Neuronal stem cell (in vitro differentiated cells): ENCODE data around the gene GCNA.
A peak's percentile ranks its signal among the peaks of the same experiment; 100 is the strongest.

ENCODE experiments used
- DNase-seq: peaks from one replicate; pipeline ENCODE4 v3.0.0-alpha.2; 2013; ENCODE audit warnings: low spot score
- H2AFZ ChIP-seq: one replicate; pipeline ENCODE4 v1.6.1; 2013; ENCODE audit warnings: mild to moderate bottlenecking, low read length, inconsistent platforms
- H2AK5ac ChIP-seq: 2 replicates; pipeline ENCODE4 v1.6.1; 2013; ENCODE audit warnings: low read depth, mild to moderate bottlenecking, inconsistent platforms, low read length, moderate library complexity, mixed read lengths
- H2BK120ac ChIP-seq: 2 replicates; pipeline ENCODE4 v1.6.1; 2013; ENCODE audit warnings: low read depth, mild to moderate bottlenecking, inconsistent platforms, low read length, moderate library complexity, mixed read lengths
- H2BK12ac ChIP-seq: one replicate; pipeline ENCODE4 v1.6.1; 2013; ENCODE audit warnings: low read length, inconsistent platforms
- H2BK15ac ChIP-seq: 2 replicates; pipeline ENCODE4 v1.6.1; 2013; ENCODE audit warnings: mild to moderate bottlenecking, low read length, inconsistent platforms, mixed read lengths
- H2BK5ac ChIP-seq: one replicate; pipeline ENCODE4 v1.6.1; 2013; ENCODE audit warnings: inconsistent platforms, mild to moderate bottlenecking, low read length, moderate library complexity
- H3K14ac ChIP-seq: one replicate; pipeline ENCODE4 v1.6.1; 2013; ENCODE audit warnings: low read length, inconsistent platforms
- H3K18ac ChIP-seq: 2 replicates; pipeline ENCODE4 v1.6.1; 2013; ENCODE audit warnings: low read length, inconsistent platforms
- H3K23ac ChIP-seq: 2 replicates; pipeline ENCODE4 v1.6.1; 2013; ENCODE audit warnings: low read depth, mild to moderate bottlenecking, mixed read lengths, low read length, inconsistent platforms; ENCODE audit not compliant: poor library complexity
- H3K27ac ChIP-seq: replicated peaks from 3 replicates; pipeline ENCODE4 v1.5.1; 2013; ENCODE audit warnings: low read length, inconsistent platforms
- H3K27me3 ChIP-seq, 3 experiments: 2 replicates each; pipeline ENCODE4 v1.6.1; 2013; ENCODE audit warnings: low read length in 3 of 3, mild to moderate bottlenecking in 2 of 3, inconsistent platforms in 1 of 3, low read depth in 1 of 3, mixed read lengths in 1 of 3, moderate library complexity in 1 of 3; ENCODE audit not compliant: control insufficient read depth in 3 of 3, insufficient read depth in 3 of 3
- H3K36me3 ChIP-seq, 2 donors: replicated peaks in 1 of 2; 2 replicates each; pipeline ENCODE4 v1.6.1; 2013; ENCODE audit warnings: low read length in 2 of 2; ENCODE audit not compliant: control insufficient read depth in 2 of 2, insufficient read depth in 2 of 2
- H3K4ac ChIP-seq: 2 replicates; pipeline ENCODE4 v1.6.1; 2013; ENCODE audit warnings: inconsistent platforms, mild to moderate bottlenecking, low read length, moderate library complexity
- H3K4me1 ChIP-seq, 2 donors: 1 replicate in 1 of 2; 2 replicates in 1 of 2; pipeline ENCODE4 v1.6.1; 2013; ENCODE audit warnings: low read length in 2 of 2, low read depth in 1 of 2; ENCODE audit not compliant: control insufficient read depth in 2 of 2, insufficient read depth in 1 of 2
- H3K4me2 ChIP-seq: one replicate; pipeline ENCODE4 v1.6.1; 2013; ENCODE audit warnings: mild to moderate bottlenecking, low read length, inconsistent platforms; ENCODE audit not compliant: insufficient read depth, poor library complexity, severe bottlenecking
- H3K4me3 ChIP-seq, 2 donors: 2 replicates each; pipeline ENCODE4 v1.5.1; 2013; ENCODE audit warnings: low read length in 2 of 2, mild to moderate bottlenecking in 2 of 2, inconsistent platforms in 1 of 2, moderate library complexity in 1 of 2
- H3K79me1 ChIP-seq: one replicate; pipeline ENCODE4 v1.6.1; 2013; ENCODE audit warnings: low read depth, mild to moderate bottlenecking, inconsistent platforms, low read length, moderate library complexity
- H3K9ac ChIP-seq: one replicate; pipeline ENCODE4 v1.6.1; 2013; ENCODE audit warnings: mild to moderate bottlenecking, low read depth, low read length, inconsistent platforms; ENCODE audit not compliant: poor library complexity
- H3K9me3 ChIP-seq, 2 donors: replicated peaks in 1 of 2; 2 replicates each; pipeline versions ENCODE3 to v1.6.1; 2013; ENCODE audit warnings: low read length in 2 of 2, mild to moderate bottlenecking in 2 of 2, inconsistent platforms in 1 of 2, low read depth in 1 of 2, mixed read lengths in 1 of 2, moderate library complexity in 1 of 2; ENCODE audit not compliant: control insufficient read depth in 2 of 2, insufficient read depth in 1 of 2
- H4K8ac ChIP-seq: one replicate; pipeline ENCODE4 v1.6.1; 2013; ENCODE audit warnings: low read depth, mild to moderate bottlenecking, inconsistent platforms, low read length, moderate library complexity
- H4K91ac ChIP-seq: one replicate; pipeline ENCODE4 v1.6.1; 2013; ENCODE audit warnings: low read length, low read depth, mild to moderate bottlenecking, inconsistent platforms; ENCODE audit not compliant: poor library complexity
- WGBS, 2 donors: extraction: QIAGEN DNeasy Blood & Tissue Kit; methylation state at CpG; one replicate each; pipeline ENCODE4 v1.1.7; 2013; ENCODE audit warnings: missing lambda C conversion rate in 2 of 2, mixed read lengths in 1 of 2; ENCODE audit not compliant: insufficient read length in 2 of 2, insufficient replicate concordance in 1 of 2; ENCODE audit errors: extremely low coverage in 2 of 2; 5-methylcytosine and 5-hydroxymethylcytosine counted together

GCNA gene

DNA sequence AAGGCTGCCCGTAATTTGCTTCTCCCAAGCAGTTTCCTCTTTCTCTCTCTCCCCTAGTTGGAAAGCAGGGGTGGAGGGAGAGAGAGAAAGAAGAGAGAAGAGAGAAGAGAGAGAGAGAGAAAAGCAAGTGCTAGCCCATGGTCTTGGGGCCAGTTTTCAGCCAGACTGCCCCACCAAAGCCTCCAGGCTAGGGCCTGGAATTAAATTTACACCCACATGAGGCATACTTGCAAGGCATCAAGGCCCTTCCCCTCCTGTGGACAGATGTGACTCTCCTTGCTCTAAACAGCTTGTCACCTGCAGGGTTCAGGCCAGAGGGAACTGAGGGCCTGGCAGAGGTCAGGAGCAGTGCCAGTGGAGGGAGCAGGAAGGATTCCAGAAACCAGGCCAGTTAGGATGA lies 41.7 kb downstream of the GCNA start:
- Histone ChIP-seq H2BK5ac (no peak overlapping the region), H2BK15ac (no peak overlapping the region), H2AK5ac (no peak overlapping the region), H3K27ac (no peak overlapping the region), H3K27me3 (peaks cover 0 to 7% (median 0%) of the 10 kb centered on the region in 3 experiments), H3K4me2 (no peak overlapping the region), H3K4me1 (no peaks in the 10 kb centered on the region), H2BK120ac (no peak overlapping the region), H2AFZ (no peak overlapping the region), H3K18ac (no peak overlapping the region), H3K9ac (no peak overlapping the region), H4K91ac (no peak overlapping the region), H3K36me3 (no peaks in the 10 kb centered on the region), H3K4me3 (no peak overlapping the region), H2BK12ac (no peak overlapping the region), H3K9me3 (no peaks in the 10 kb centered on the region), H4K8ac (no peak overlapping the region), H3K14ac (no peak overlapping the region), H3K79me1 (no peaks in the 10 kb centered on the region), H3K23ac (no peak overlapping the region), H3K4ac (no peak overlapping the region)
- DNase-seq: no peak
- WGBS, 2 donors: no CpG with 5 or more reads among the region's 1 CpG

DNA sequence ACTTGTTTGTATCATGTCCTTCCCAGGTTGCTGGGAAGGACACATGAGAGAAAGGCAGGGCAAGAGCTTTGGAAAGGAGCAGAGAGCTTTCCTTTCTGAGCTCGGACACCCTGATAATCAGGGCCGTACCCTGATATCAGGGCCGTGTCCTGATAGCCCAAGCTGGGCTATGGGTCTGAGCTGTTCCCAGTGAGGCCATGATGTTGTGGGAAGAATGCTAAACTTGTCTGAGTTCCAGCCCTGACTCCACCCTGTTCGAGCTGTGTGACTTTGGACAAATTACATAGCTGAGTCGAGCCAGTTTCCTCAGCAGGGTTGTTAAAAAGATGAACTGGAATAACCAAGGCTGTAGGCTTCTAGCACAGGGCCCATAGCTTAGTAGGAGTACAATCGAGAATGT lies 43.4 kb downstream of the GCNA start:
- no peak overlapping the region for H3K27ac ChIP-seq
- H2AFZ ChIP-seq: no peak overlapping the region
- no peak overlapping the region for H2BK5ac ChIP-seq
- no peaks in the 10 kb centered on the region for H3K36me3 ChIP-seq
- H4K91ac ChIP-seq: no peak overlapping the region
- no peaks in the 10 kb centered on the region for H3K79me1 ChIP-seq
- H3K9ac ChIP-seq: no peak overlapping the region
- H2BK15ac ChIP-seq: no peak overlapping the region
- H3K14ac ChIP-seq: no peak overlapping the region
- H3K4ac ChIP-seq: no peak overlapping the region
- H3K4me3 ChIP-seq: no peak overlapping the region
- no peaks in the 10 kb centered on the region for H3K4me1 ChIP-seq
- H3K18ac ChIP-seq: no peak overlapping the region
- peaks cover 0 to 7% (median 0%) of the 10 kb centered on the region in 3 experiments for H3K27me3 ChIP-seq
- H3K9me3 ChIP-seq: no peaks in the 10 kb centered on the region
- no peak overlapping the region for H4K8ac ChIP-seq
- H2AK5ac ChIP-seq: no peak overlapping the region
- no peak overlapping the region for H2BK120ac ChIP-seq
- H3K23ac ChIP-seq: no peak overlapping the region
- H2BK12ac ChIP-seq: no peak overlapping the region
- no peak overlapping the region for H3K4me2 ChIP-seq
- no CpG with 5 or more reads among the region's 6 CpGs for whole genome bisulfite sequencing, 2 donors
- no peak for DNase-seq

DNA sequence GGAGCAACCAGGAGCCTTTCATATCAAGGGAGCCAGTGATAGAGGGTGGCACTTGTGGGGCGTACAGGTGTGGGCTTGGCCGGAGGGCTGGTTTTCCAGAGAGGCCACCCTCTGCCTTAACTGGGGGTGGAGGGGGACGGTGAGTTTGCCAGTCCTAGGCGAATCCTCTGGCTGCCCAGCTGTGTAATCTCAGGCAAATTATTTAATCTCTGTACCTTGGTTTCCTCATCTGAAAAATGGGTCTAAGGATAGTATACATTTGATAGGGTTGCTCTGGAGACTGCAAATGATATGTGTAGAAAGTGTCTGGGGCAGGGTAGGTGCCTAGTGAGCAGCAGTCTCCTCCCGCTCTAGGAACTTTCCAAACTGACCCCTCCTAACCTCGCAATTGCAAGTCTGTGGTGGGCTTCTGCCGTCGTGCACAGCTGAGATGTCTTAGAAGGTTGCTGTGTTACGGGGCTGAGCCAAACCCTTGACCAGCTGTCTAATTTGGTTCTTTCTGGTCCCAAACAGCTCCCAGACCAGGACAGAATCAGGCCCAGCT lies 43.9 kb downstream of the GCNA start:
- H3K79me1 ChIP-seq: no peaks in the 10 kb centered on the region
- no peaks in the 10 kb centered on the region for H3K9me3 ChIP-seq
- no peaks in the 10 kb centered on the region for H3K4me1 ChIP-seq
- H3K18ac ChIP-seq: no peak overlapping the region
- WGBS, 2 donors: no CpG with 5 or more reads among the region's 9 CpGs
- H2BK15ac ChIP-seq: no peak overlapping the region
- no peak overlapping the region for H3K9ac ChIP-seq
- H3K27me3 ChIP-seq: peaks cover 0 to 7% (median 0%) of the 10 kb centered on the region in 3 experiments
- H2AK5ac ChIP-seq: no peak overlapping the region
- no peaks in the 10 kb centered on the region for H3K36me3 ChIP-seq
- H2BK12ac ChIP-seq: no peak overlapping the region
- H3K14ac ChIP-seq: no peak overlapping the region
- H3K4ac ChIP-seq: no peak overlapping the region
- H3K23ac ChIP-seq: no peak overlapping the region
- H2BK120ac ChIP-seq: no peak overlapping the region
- H3K4me2 ChIP-seq: no peak overlapping the region
- H4K91ac ChIP-seq: no peak overlapping the region
- H2AFZ ChIP-seq: peak overlapping the region; percentile 92
- no peak overlapping the region for H2BK5ac ChIP-seq
- no peak for DNase-seq
- no peak overlapping the region for H3K4me3 ChIP-seq
- H4K8ac ChIP-seq: no peak overlapping the region
- no peak overlapping the region for H3K27ac ChIP-seq

DNA sequence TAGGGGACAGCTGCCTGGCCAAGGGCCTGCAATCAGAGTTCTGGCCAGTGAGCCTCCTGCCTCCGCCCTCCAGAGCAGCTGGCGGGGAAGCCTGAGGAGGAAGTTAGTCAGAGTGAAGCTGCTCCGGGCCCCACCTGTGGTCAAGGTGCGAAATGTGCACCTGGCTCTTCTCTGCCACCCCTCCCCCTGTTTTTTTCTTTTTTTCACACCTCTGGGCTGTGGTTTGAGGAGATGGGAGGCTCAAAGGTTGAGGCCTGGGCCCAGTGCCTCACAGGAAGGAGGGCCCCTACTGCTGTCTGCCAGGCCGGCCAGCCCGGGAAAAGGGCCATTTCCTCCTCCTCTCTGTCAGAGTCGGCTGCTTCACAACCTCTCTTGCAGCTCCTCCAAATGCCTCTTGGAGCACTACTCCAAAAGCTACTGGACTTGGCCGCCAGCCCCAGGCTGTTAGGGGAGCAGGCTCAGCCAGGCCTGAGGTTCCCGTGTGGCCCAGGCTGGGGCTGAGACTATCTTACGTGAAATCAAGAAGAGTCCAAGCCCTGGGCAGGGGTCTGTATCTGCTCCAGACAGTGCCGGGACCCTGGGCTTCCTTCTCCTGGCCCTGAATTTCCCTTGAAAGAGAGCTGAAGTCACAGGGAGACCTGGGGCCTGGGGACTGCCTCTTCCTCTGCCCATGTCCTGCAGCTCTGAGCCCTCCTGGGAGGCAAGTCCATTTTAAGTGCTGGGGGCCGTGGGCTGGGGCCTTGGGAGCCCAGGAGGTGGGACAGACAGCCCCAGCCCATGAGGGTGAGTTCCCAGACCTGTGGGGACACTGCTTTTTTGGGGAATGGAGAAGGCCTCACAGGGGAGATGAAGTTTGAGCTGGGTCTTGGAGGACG lies 44.6 kb downstream of the GCNA start:
- no peak overlapping the region for H4K91ac ChIP-seq
- H3K27ac ChIP-seq: no peak overlapping the region
- H2BK120ac ChIP-seq: no peak overlapping the region
- no peak overlapping the region for H4K8ac ChIP-seq
- H3K36me3 ChIP-seq: no peaks in the 10 kb centered on the region
- H3K9ac ChIP-seq: no peak overlapping the region
- peaks cover 0 to 7% (median 0%) of the 10 kb centered on the region in 3 experiments for H3K27me3 ChIP-seq
- H2BK5ac ChIP-seq: no peak overlapping the region
- H3K4me3 ChIP-seq: no peak overlapping the region
- no peaks in the 10 kb centered on the region for H3K79me1 ChIP-seq
- no peak overlapping the region for H2BK12ac ChIP-seq
- H3K9me3 ChIP-seq: no peaks in the 10 kb centered on the region
- no peak overlapping the region for H3K23ac ChIP-seq
- no peak overlapping the region for H2AK5ac ChIP-seq
- peak; percentile 4 for DNase-seq
- no peak overlapping the region for H3K4ac ChIP-seq
- no peak overlapping the region for H3K4me2 ChIP-seq
- H2AFZ ChIP-seq: peak overlapping the region; percentile 92
- WGBS, 2 donors: no CpG with 5 or more reads among the region's 13 CpGs
- H2BK15ac ChIP-seq: no peak overlapping the region
- H3K4me1 ChIP-seq: no peaks in the 10 kb centered on the region
- H3K18ac ChIP-seq: no peak overlapping the region
- no peak overlapping the region for H3K14ac ChIP-seq
